Heart left ventricle (tissue), 16 donors: ENCODE results near the gene C6orf141. TPM values are rescaled to one million over a fixed set of nuclear protein-coding genes. Genes with fewer than 3 reads are reported as not detected.

Experiments used
- ATAC-seq, 4 donors: fragments of 200-7000 bp; cut with Tn5 transposase; one replicate each; pipeline ENCODE4 v1.9.1; 2020 to 2022; ENCODE audit warnings: moderate library complexity in 4 of 4, mild to moderate bottlenecking in 3 of 4, moderate number of reproducible peaks in 1 of 4
- DNase-seq, 5 donors: peaks; one replicate each; pipeline ENCODE4 v3.0.0-alpha.2; 2020
- H3K27ac ChIP-seq, 12 donors: fragments of 200-600 bp; sonication (generic) in 4 of 12; one replicate each; pipeline versions ENCODE4 v1.5.0 to v1.8.0; 2016 to 2022; ENCODE audit warnings: mild to moderate bottlenecking in 2 of 12
- H3K27me3 ChIP-seq, 9 donors: fragments of 200-600 bp; sonication (generic) in 2 of 9; one replicate each; pipeline versions ENCODE4 v1.5.1 to v1.8.0; 2016 to 2022; ENCODE audit warnings: mild to moderate bottlenecking in 3 of 9
- H3K36me3 ChIP-seq, 9 donors: fragments of 200-600 bp; sonication (generic) in 2 of 9; one replicate each; pipeline versions ENCODE4 v1.5.0 to v1.8.0; 2018 to 2022; ENCODE audit warnings: mild to moderate bottlenecking in 2 of 9
- H3K4me1 ChIP-seq, 12 donors: fragments of 200-600 bp; sonication (generic) in 4 of 12; one replicate each; pipeline versions ENCODE4 v1.5.0 to v1.8.0; 2016 to 2022; ENCODE audit warnings: mild to moderate bottlenecking in 3 of 12
- H3K4me3 ChIP-seq, 12 donors: fragments of 200-600 bp; sonication (generic) in 4 of 12; one replicate each; pipeline versions ENCODE4 v1.5.0 to v1.8.0; 2017 to 2022; ENCODE audit warnings: mild to moderate bottlenecking in 9 of 12, moderate library complexity in 4 of 12
- H3K9me3 ChIP-seq, 12 donors: fragments of 200-600 bp; sonication (generic) in 4 of 12; one replicate each; pipeline versions ENCODE4 v1.5.0 to v1.8.0; 2016 to 2022; ENCODE audit warnings: mild to moderate bottlenecking in 1 of 12
- POLR2A ChIP-seq, 2 donors: fragments of 450-650 bp; IDR thresholded peaks; one replicate each; pipeline ENCODE4 v1.6.1; 2017; ENCODE audit warnings: antibody characterized with exemption in 2 of 2, mild to moderate bottlenecking in 2 of 2, moderate library complexity in 2 of 2
- WGBS, 4 donors: extraction: QIAGEN DNeasy Blood & Tissue Kit in 2 of 4; methylation state at CpG; one replicate each; pipeline versions ENCODE4 v1.1.5 to v1.1.7; 2013 to 2018; 5-methylcytosine and 5-hydroxymethylcytosine counted together
- intact Hi-C, 10 donors: fragments of 100-400 bp; cut with DNase I; formaldehyde crosslinking; loops; one replicate each; pipeline versions ENCODE4 v1.11.1 to v1.14.2; 2022
- polyA plus RNA-seq, 2 donors: library from polyadenylated mRNA; stranded (reverse); fragments of 200-250 nt; gene quantifications; one replicate each; pipeline ENCODE4 v1.2.3, GENCODE V29; 2013
- total RNA-seq, 9 donors: library from RNA; depleted of rRNA in 2 of 9; stranded (reverse); fragments of >200 nt in 2 of 9; fragmentation: NEBNext Ultra II Directional in 3 of 9; extraction: Animal tissue kit (Norgen Biotek cat#: 25700) in 3 of 9; gene quantifications; one replicate each; pipeline versions ENCODE4 v1.1.0 to v1.2.4, GENCODE V29; 2016 to 2023
- TF ChIP-seq, protein P1 (sequence below), 12 donors: fragments of 200-600 bp; sonication (generic) in 4 of 12; IDR thresholded peaks; one replicate each; pipeline versions ENCODE4 v1.5.0 to v1.8.0; 2018 to 2022; ENCODE audit warnings: antibody characterized with exemption in 12 of 12, mild to moderate bottlenecking in 5 of 12
- donor health status: ischemic (EF 13 %, LVEDD 7.1; RV severe dilation, severe dysfunction).
- donor health status: healthy with polysubstance abuse.
- donor health status: DM: no; HTN: yes; CAD: no.
- donor health status: DM: no; HTN: no; CAD: no.
- donor health status: ischemic (EF 25% LVEDD 6.9; RV normal size, moderate dysfunction).
- donor health status: ischemic (EF 25% LVEDD 5.7; RV mildly dilated, moderate dysfunction).
- donor health status: healthy.
- donor health status: DM: yes; HTN: yes; CAD: no.
- donor health status: ischemic (EF 35%, LVEDD 5.7; RV mildly dilated, moderate dysfunction).
- donor health status: nonischemic (EF 11% LVEDD 7.7; RV severe dilation, severe dysfunction).
- donor health status: DM: yes; HTN: yes; CAD: no.
- donor health status: PGD.
- donor health status: ischemic (EF 29% LVEDD 5.4; RV normal size, mild dysfunction).
- donor health status: nonischemic (EF 23%, LVEDD 6.1; RV moderate dilation, normal function).

Gene C6orf141
- total and polyA plus RNA-seq, 11 donors = 0.28 to 1.2 (median 0.51) TPM; not detected in 6

DNA sequence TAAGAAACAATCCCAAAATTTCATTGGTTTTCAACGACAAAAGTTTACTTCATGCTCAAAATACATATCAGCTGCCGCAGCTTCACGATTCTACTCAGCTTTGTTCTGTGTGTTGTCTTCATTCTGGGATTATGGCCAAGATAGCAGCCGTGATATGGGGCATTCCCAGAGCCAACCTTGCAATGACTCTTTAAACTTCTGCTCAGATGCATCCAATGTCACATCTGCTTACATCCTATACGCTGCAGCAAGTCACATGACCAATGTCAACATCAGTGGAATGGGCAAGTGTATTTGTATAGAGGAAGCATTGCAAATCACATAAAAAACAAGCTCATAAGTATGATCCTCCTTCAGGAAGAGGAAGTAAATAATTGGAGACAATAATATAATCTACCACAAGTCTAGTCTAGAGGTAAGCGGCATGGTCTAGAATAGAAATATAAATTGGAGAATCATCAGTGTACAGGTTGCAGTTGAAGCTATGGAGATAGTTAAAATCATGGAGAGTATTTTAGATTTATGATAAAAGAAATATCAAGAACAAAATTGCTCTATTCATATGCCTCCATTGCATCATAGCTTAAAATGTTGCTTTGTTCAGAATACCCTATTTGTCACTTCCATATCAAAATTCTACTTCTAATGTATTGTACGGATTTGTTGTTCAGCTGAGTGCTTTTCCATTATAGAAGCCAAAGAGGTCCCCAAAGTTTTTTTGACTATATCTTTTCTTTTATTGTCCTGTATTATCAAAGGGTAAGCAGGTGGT is 7.2 kb upstream of the C6orf141 start:
- H3K36me3 ChIP-seq = no peaks in the 10 kb centered on the region
- no peak for TF ChIP-seq POLR2A (IDR thresholded peaks at IDR 0.05)
- TF ChIP-seq, protein P1, sequence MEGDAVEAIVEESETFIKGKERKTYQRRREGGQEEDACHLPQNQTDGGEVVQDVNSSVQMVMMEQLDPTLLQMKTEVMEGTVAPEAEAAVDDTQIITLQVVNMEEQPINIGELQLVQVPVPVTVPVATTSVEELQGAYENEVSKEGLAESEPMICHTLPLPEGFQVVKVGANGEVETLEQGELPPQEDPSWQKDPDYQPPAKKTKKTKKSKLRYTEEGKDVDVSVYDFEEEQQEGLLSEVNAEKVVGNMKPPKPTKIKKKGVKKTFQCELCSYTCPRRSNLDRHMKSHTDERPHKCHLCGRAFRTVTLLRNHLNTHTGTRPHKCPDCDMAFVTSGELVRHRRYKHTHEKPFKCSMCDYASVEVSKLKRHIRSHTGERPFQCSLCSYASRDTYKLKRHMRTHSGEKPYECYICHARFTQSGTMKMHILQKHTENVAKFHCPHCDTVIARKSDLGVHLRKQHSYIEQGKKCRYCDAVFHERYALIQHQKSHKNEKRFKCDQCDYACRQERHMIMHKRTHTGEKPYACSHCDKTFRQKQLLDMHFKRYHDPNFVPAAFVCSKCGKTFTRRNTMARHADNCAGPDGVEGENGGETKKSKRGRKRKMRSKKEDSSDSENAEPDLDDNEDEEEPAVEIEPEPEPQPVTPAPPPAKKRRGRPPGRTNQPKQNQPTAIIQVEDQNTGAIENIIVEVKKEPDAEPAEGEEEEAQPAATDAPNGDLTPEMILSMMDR (IDR thresholded peaks at IDR 0.05) = no peak
- intact Hi-C loops = no loop called here
- DNase-seq (no peak), ATAC-seq (no peak)
- no peak overlapping the region for H3K4me3 ChIP-seq
- no peak overlapping the region for H3K27ac ChIP-seq
- no peaks in the 10 kb centered on the region for H3K4me1 ChIP-seq
- H3K9me3 ChIP-seq = no peaks in the 10 kb centered on the region
- 63 to 72% (median 67%) methylated on average over 7 of the region's 7 CpGs for WGBS, 4 donors
- no peaks in the 10 kb centered on the region for H3K27me3 ChIP-seq

DNA sequence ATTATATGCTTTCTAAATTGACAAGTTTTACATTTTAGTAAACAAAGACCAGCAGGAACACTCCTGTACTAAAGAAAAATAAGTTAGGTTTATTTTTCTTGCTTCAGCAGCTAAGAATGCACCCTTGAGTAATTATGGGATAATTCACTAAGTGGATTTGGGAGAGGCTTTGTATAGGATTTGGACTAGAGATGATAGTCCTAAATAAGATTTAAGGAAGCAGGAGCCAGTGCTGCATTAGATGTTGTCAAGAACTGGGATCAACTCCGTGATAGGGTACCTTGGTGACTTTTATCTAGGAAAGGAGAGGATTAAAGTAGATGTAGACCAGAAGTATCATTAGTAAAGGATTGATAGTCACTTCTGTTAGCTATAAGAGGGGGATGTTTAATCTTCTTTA is 4.1 kb upstream of the C6orf141 start:
- no peaks in the 10 kb centered on the region for H3K36me3 ChIP-seq
- H3K9me3 ChIP-seq = no peaks in the 10 kb centered on the region
- intact Hi-C loops = no loop called here
- H3K27me3 ChIP-seq = peaks cover 0 to 26% (median 16%) of the 10 kb centered on the region in 9 donors
- no peak for DNase-seq
- H3K4me3 ChIP-seq = no peak overlapping the region
- no peak overlapping the region for H3K27ac ChIP-seq
- ATAC-seq = no peak
- TF ChIP-seq POLR2A (IDR thresholded peaks at IDR 0.05) = no peak
- TF ChIP-seq, protein P1 (IDR thresholded peaks at IDR 0.05) = no peak
- peaks cover 0 to 14% (median 10%) of the 10 kb centered on the region in 12 donors for H3K4me1 ChIP-seq
- WGBS, 4 donors = 69 to 83% (median 74%) methylated on average over 1 of the region's 1 CpG

DNA sequence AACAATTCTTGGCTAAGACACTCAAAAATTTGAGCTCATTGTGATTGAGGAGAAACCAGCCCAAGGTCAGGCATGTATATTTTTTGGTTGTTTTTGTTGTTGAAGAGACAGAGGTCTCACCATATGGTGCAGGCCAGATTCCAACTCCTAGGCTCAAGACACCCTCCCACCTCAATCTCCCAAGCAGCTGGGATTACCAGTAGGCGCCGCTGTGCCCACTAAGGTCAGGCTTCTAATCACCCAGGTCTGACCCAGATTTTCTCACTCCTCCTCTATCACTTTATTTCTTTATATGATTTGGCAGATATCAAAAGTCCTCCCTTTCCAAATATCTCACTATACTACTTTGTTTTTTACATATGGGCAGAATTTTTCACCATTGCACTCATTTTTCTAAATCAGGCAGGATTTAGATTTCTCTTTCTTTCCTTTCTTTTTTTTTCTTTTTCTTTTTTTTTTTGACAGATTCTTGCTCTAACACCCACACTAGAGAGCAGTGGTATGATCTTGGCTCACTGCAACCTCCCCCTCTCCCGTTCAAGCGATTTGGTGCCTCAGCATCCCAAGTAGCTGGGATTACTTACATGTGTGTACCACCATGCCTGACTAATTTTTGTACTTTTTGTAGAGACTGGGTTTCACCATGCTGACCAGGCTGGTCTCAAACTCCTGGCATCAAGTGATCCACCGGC is 1.7 kb upstream of the C6orf141 start:
- no peaks in the 10 kb centered on the region for H3K36me3 ChIP-seq
- 75 to 77% (median 76%) methylated on average over 5 of the region's 5 CpGs for WGBS, 4 donors
- intact Hi-C loops = no loop called here
- no peak overlapping the region for H3K4me3 ChIP-seq
- ATAC-seq = no peak
- no peak overlapping the region for H3K27ac ChIP-seq
- no peaks in the 10 kb centered on the region for H3K9me3 ChIP-seq
- no peak for DNase-seq
- H3K4me1 ChIP-seq = peaks cover 0 to 22% (median 14%) of the 10 kb centered on the region in 12 donors
- H3K27me3 ChIP-seq = peaks cover 0 to 48% (median 19%) of the 10 kb centered on the region in 9 donors
- TF ChIP-seq POLR2A (IDR thresholded peaks at IDR 0.05) = no peak
- TF ChIP-seq, protein P1 (IDR thresholded peaks at IDR 0.05) = no peak
